H7 (cell line): ENCODE data around the gene KIFC3. TPM values are rescaled to one million over a fixed set of nuclear protein-coding genes. Genes with fewer than 3 reads are reported as not detected.

Experiments
- DNase-seq: peaks from one replicate; pipeline ENCODE4 v3.0.0; 2012
- H3K27me3 ChIP-seq: 2 replicates; pipeline ENCODE4 v1.6.0; 2011; ENCODE audit warnings: mild to moderate bottlenecking, low read length; ENCODE audit not compliant: control insufficient read depth, insufficient read depth
- H3K36me3 ChIP-seq: replicated peaks from 2 replicates; pipeline ENCODE4 v1.5.1; 2011; ENCODE audit warnings: low read length; ENCODE audit not compliant: control insufficient read depth, insufficient read depth
- H3K4me3 ChIP-seq: 2 replicates; pipeline ENCODE4 v1.5.1; 2011; ENCODE audit warnings: low read depth, mild to moderate bottlenecking, control low read depth, low read length, moderate library complexity; ENCODE audit not compliant: insufficient read depth
- total RNA-seq: library from RNA; depleted of rRNA; stranded (reverse); fragments of >200 nt; shearing (Covaris generic); gene quantifications from 2 replicates; pipeline ENCODE4 v1.2.3, GENCODE V29; 2014

KIFC3 gene
- total RNA-seq, 1 experiment from 2014 or later = 20.4 TPM

- no peak for DNase-seq
- Histone ChIP-seq H3K27me3 (no peaks in the 10 kb centered on the region), H3K36me3 (peaks cover 5% of the 10 kb centered on the region), H3K4me3 (no peak overlapping the region)
Measured at GRCh38 chr16:57755061-57755684, 47.1 kb downstream of the KIFC3 start.

- H3K4me3 ChIP-seq = no peak overlapping the region
- DNase-seq = no peak
- H3K36me3 ChIP-seq = peaks cover 5% of the 10 kb centered on the region
- H3K27me3 ChIP-seq = no peaks in the 10 kb centered on the region
Measured at GRCh38 chr16:57754354-57755060, 47.8 kb downstream of the KIFC3 start.

- Histone ChIP-seq H3K4me3 (no peak overlapping the region), H3K36me3 (peaks cover 6% of the 10 kb centered on the region), H3K27me3 (no peaks in the 10 kb centered on the region)
- DNase-seq = no peak
Measured at GRCh38 chr16:57753448-57754353, 48.6 kb downstream of the KIFC3 start.

GRCh38 chr16:57752581-57753447 lies 49.5 kb downstream of the KIFC3 start:
- peaks cover 6% of the 10 kb centered on the region for H3K36me3 ChIP-seq
- no peaks in the 10 kb centered on the region for H3K27me3 ChIP-seq
- no peak for DNase-seq
- no peak overlapping the region for H3K4me3 ChIP-seq

GRCh38 chr16:57752203-57752580 lies 50.1 kb downstream of the KIFC3 start:
- no peak overlapping the region for H3K4me3 ChIP-seq
- no peaks in the 10 kb centered on the region for H3K27me3 ChIP-seq
- no peak for DNase-seq

GRCh38 chr16:57751539-57752202 lies 50.6 kb downstream of the KIFC3 start:
- Histone ChIP-seq H3K4me3 (no peak overlapping the region), H3K27me3 (no peaks in the 10 kb centered on the region), H3K36me3 (peaks cover 6% of the 10 kb centered on the region)
- no peak for DNase-seq

More at GRCh38 chr16:57752203-57752580, 50.1 kb downstream of the KIFC3 start:
- H3K36me3 ChIP-seq = peaks cover 6% of the 10 kb centered on the region

GRCh38 chr16:57750796-57751538 lies 51.3 kb downstream of the KIFC3 start:
- Histone ChIP-seq H3K36me3 (peaks cover 5% of the 10 kb centered on the region), H3K4me3 (no peak overlapping the region)
- DNase-seq = no peak

GRCh38 chr16:57749856-57750452 lies 52.3 kb downstream of the KIFC3 start:
- Histone ChIP-seq H3K27me3 (no peaks in the 10 kb centered on the region), H3K36me3 (peaks cover 2% of the 10 kb centered on the region), H3K4me3 (no peak overlapping the region)
- DNase-seq = no peak

More at GRCh38 chr16:57750796-57751538, 51.3 kb downstream of the KIFC3 start:
- H3K27me3 ChIP-seq = no peaks in the 10 kb centered on the region

- no peak for DNase-seq
- H3K36me3 ChIP-seq = peaks cover 2% of the 10 kb centered on the region
- H3K27me3 ChIP-seq = no peaks in the 10 kb centered on the region
- no peak overlapping the region for H3K4me3 ChIP-seq
Measured at GRCh38 chr16:57749101-57749692, 53.1 kb downstream of the KIFC3 start.

- H3K36me3 ChIP-seq = peaks cover 2% of the 10 kb centered on the region
- no peak for DNase-seq
- H3K27me3 ChIP-seq = no peaks in the 10 kb centered on the region
- H3K4me3 ChIP-seq = no peak overlapping the region
Measured at GRCh38 chr16:57748596-57748995, 53.7 kb downstream of the KIFC3 start.

- H3K36me3 ChIP-seq = peaks cover 2% of the 10 kb centered on the region
- no peak overlapping the region for H3K4me3 ChIP-seq
- DNase-seq = no peak
- H3K27me3 ChIP-seq = no peaks in the 10 kb centered on the region
Measured at GRCh38 chr16:57747996-57748395, 54.3 kb downstream of the KIFC3 start.

- Histone ChIP-seq H3K36me3 (peaks cover 2% of the 10 kb centered on the region), H3K27me3 (no peaks in the 10 kb centered on the region), H3K4me3 (no peak overlapping the region)
- DNase-seq = no peak
Measured at GRCh38 chr16:57747496-57747895, 54.8 kb downstream of the KIFC3 start.
